ENCODE data around the gene TMEM86B. TPM values are rescaled to one million over a fixed set of nuclear protein-coding genes. Genes with fewer than 3 reads are reported as not detected.
"Not testable (repeated sequence)": the region's sequence is repeated elsewhere in the genome, so short reads cannot be mapped to it uniquely, and the experiment has no call there.

The TMEM86B gene
- total RNA-seq, 1 experiment from 2014 or later, result 21.2 TPM

- DNase-seq, result peak; percentile 88 to 91
- BruUV-seq (replicated peaks), result TSS peak; percentile 67
- Mint-ChIP-seq H3K36me3 (ENCODE audit: insufficient read depth, unreplicated experiment) (peaks cover 6% of the 10 kb centered on the region), H3K9me3 (ENCODE audit: unreplicated experiment) (no peaks in the 10 kb centered on the region), H3K4me3 (ENCODE audit: unreplicated experiment) (peak overlapping the region; percentile 68), H3K27ac (ENCODE audit: unreplicated experiment) (peak overlapping the region; percentile 92), H3K27me3 (ENCODE audit: insufficient read depth, unreplicated experiment) (no peaks in the 10 kb centered on the region), H3K4me1 (ENCODE audit: low read depth, unreplicated experiment) (peaks cover 19% of the 10 kb centered on the region)
- ChIA-PET CTCF (interaction anchor here (0.6 to 1.0 kb wide), 2 partner anchors 27 to 213 kb away, joined by 3 read pairs; no protein-coding TSS in a partner anchor), POLR2A (interaction anchor here (0.6 to 1.2 kb wide), 3 partner anchors 73 to 240 kb away, joined by 3 to 4 read pairs (median 3); partner anchors contain the start of genes HSPBP1 and UBE2S)
- peaks cover 26% of the 10 kb centered on the region for H3K4me1 ChIP-seq
- H3K9me3 ChIP-seq, result no peaks in the 10 kb centered on the region
- no peaks in the 10 kb centered on the region for H3K36me3 ChIP-seq (ENCODE audit: control insufficient read depth, insufficient read depth, low read length)
- no peaks in the 10 kb centered on the region for H3K27me3 ChIP-seq (replicated peaks; ENCODE audit: control insufficient read depth, insufficient read depth, low read length)
- H3K4me3 ChIP-seq (ENCODE audit: low read depth, low read length), result peak overlapping the region; percentile 8; the same call in 1 of the 2 replicates
- intact Hi-C loops (cut with micrococcal nuclease; ENCODE audit: unreplicated experiment), result loop anchor here (5.0 kb wide), 1 partner anchor 35 kb away; no protein-coding TSS in a partner anchor
- TF ChIP-seq, protein P1, sequence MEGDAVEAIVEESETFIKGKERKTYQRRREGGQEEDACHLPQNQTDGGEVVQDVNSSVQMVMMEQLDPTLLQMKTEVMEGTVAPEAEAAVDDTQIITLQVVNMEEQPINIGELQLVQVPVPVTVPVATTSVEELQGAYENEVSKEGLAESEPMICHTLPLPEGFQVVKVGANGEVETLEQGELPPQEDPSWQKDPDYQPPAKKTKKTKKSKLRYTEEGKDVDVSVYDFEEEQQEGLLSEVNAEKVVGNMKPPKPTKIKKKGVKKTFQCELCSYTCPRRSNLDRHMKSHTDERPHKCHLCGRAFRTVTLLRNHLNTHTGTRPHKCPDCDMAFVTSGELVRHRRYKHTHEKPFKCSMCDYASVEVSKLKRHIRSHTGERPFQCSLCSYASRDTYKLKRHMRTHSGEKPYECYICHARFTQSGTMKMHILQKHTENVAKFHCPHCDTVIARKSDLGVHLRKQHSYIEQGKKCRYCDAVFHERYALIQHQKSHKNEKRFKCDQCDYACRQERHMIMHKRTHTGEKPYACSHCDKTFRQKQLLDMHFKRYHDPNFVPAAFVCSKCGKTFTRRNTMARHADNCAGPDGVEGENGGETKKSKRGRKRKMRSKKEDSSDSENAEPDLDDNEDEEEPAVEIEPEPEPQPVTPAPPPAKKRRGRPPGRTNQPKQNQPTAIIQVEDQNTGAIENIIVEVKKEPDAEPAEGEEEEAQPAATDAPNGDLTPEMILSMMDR (IDR thresholded peaks at IDR 0.05; ENCODE audit: insufficient read depth in 1 of 2, low read depth in 1 of 2, low read length in 1 of 2, severe bottlenecking in 1 of 2, unreplicated experiment in 1 of 2), result no peak
These were observed 21.7 kb downstream of the TMEM86B start for GRCh38 chr19:55206664-55207500.

- H3K9me3 Mint-ChIP-seq (ENCODE audit: unreplicated experiment); BruUV-seq (replicated peaks); H3K36me3 Mint-ChIP-seq (ENCODE audit: insufficient read depth, unreplicated experiment); POLR2A ChIA-PET; H3K4me1 Mint-ChIP-seq (ENCODE audit: low read depth, unreplicated experiment); intact Hi-C loops (cut with micrococcal nuclease; ENCODE audit: unreplicated experiment); CTCF ChIA-PET; H3K36me3 ChIP-seq (ENCODE audit: control insufficient read depth, insufficient read depth, low read length); H3K4me1 ChIP-seq; H3K9me3 ChIP-seq; H3K27me3 ChIP-seq (replicated peaks; ENCODE audit: control insufficient read depth, insufficient read depth, low read length); H3K27me3 Mint-ChIP-seq (ENCODE audit: insufficient read depth, unreplicated experiment); H3K4me3 ChIP-seq (ENCODE audit: low read depth, low read length); H3K27ac Mint-ChIP-seq (ENCODE audit: unreplicated experiment); H3K4me3 Mint-ChIP-seq (ENCODE audit: unreplicated experiment): not testable (repeated sequence)
- TF ChIP-seq, protein P1 (IDR thresholded peaks at IDR 0.05; ENCODE audit: insufficient read depth in 1 of 2, low read depth in 1 of 2, low read length in 1 of 2, severe bottlenecking in 1 of 2, unreplicated experiment in 1 of 2), result peak in 1 of 2 experiments; percentile 40
- peak in 1 of 2 experiments; percentile 40 for DNase-seq
These were observed 26.4 kb downstream of the TMEM86B start for GRCh38 chr19:55202199-55202598.

DNA sequence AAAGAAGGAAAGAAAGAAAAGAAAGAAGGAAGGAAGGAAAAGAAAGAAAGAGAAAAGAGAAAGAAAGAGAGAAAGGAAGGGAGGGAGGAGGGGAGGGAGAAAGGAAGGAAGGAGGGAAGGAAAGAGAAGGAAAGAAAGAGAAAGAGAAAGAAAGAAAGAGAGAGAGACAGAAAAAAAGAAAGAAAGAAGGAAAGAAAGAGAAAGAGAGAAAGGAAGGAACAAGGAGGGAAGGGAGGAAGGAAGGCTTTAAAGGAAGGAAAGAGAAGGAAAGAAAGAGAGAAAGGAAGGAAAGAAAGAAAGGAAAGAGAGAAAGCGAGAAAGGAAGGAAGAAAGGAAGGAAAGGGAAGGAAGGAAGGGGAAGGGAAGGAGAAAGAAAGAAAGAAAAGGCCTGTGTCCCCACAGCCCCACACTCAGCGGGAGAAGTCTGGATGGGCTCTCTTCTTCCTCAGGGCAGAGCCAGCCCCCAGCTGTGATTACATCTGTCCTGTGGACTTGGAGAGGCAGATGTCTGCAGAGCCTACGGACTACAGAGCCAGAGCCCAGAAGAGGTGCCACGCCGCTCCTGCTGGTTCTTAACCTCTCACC lies 28.9 kb downstream of the TMEM86B start:
- POLR2A ChIA-PET, result no interaction called here
- H3K27me3 ChIP-seq (replicated peaks; ENCODE audit: control insufficient read depth, insufficient read depth, low read length), result no peaks in the 10 kb centered on the region
- CTCF ChIA-PET, result no interaction called here

More for the DNA sequence above, 28.9 kb downstream of the TMEM86B start:
- no peaks in the 10 kb centered on the region for H3K36me3 Mint-ChIP-seq (ENCODE audit: insufficient read depth, unreplicated experiment)
- H3K9me3 Mint-ChIP-seq (ENCODE audit: unreplicated experiment), result no peaks in the 10 kb centered on the region
- no peaks in the 10 kb centered on the region for H3K4me1 ChIP-seq
- no peak overlapping the region for H3K4me3 Mint-ChIP-seq (ENCODE audit: unreplicated experiment)
- intact Hi-C loops (cut with micrococcal nuclease; ENCODE audit: unreplicated experiment), result no loop called here
- no peaks in the 10 kb centered on the region for H3K27me3 Mint-ChIP-seq (ENCODE audit: insufficient read depth, unreplicated experiment)
- H3K27ac Mint-ChIP-seq (ENCODE audit: unreplicated experiment), result no peak overlapping the region
- H3K4me1 Mint-ChIP-seq (ENCODE audit: low read depth, unreplicated experiment), result no peaks in the 10 kb centered on the region
- H3K9me3 ChIP-seq, result no peaks in the 10 kb centered on the region
- TF ChIP-seq, protein P1 (IDR thresholded peaks at IDR 0.05; ENCODE audit: insufficient read depth in 1 of 2, low read depth in 1 of 2, low read length in 1 of 2, severe bottlenecking in 1 of 2, unreplicated experiment in 1 of 2), result no peak
- BruUV-seq (replicated peaks), result no TSS peak
- H3K4me3 ChIP-seq (ENCODE audit: low read depth, low read length), result no peak overlapping the region
- no peak for DNase-seq
- H3K36me3 ChIP-seq (ENCODE audit: control insufficient read depth, insufficient read depth, low read length), result no peaks in the 10 kb centered on the region

Measured in Caco-2 (cell line).